Measurements from ENCODE around the gene RNF128. TPM values are rescaled to one million over a fixed set of nuclear protein-coding genes. Genes with fewer than 3 reads are reported as not detected.
"Not testable (repeated sequence)": the region's sequence is repeated elsewhere in the genome, so short reads cannot be mapped to it uniquely, and the experiment has no call there.

Gene RNF128
- total RNA-seq, 1 donor from 2014 or later: 1.2 TPM

- DNase-seq (ENCODE audit: low read depth): no peak
- no peak for TF ChIP-seq CTCF (conservative IDR thresholded peaks at IDR 0.05; ENCODE audit: low read depth, low read length)
- no peak overlapping the region for H3K4me3 ChIP-seq (ENCODE audit: low read depth, low read length)
These were observed 15.7 kb downstream of the RNF128 start for GRCh38 chrX:106742193-106742592.

- TF ChIP-seq CTCF (conservative IDR thresholded peaks at IDR 0.05; ENCODE audit: low read depth, low read length): no peak
- no peak overlapping the region for H3K4me3 ChIP-seq (ENCODE audit: low read depth, low read length)
- DNase-seq (ENCODE audit: low read depth): no peak
These were observed 16.3 kb downstream of the RNF128 start for GRCh38 chrX:106742805-106743204.

GRCh38 chrX:106748377-106748776 lies 21.9 kb downstream of the RNF128 start:
- no peak overlapping the region for H3K4me3 ChIP-seq (ENCODE audit: low read depth, low read length)
- DNase-seq (ENCODE audit: low read depth): no peak
- no peak for TF ChIP-seq CTCF (conservative IDR thresholded peaks at IDR 0.05; ENCODE audit: low read depth, low read length)

- H3K4me3 ChIP-seq (ENCODE audit: low read depth, low read length): no peak overlapping the region
- no peak for TF ChIP-seq CTCF (conservative IDR thresholded peaks at IDR 0.05; ENCODE audit: low read depth, low read length)
- no peak for DNase-seq (ENCODE audit: low read depth)
These were observed 24.9 kb downstream of the RNF128 start for GRCh38 chrX:106751407-106751806.

GRCh38 chrX:106752101-106752678 lies 25.7 kb downstream of the RNF128 start:
- TF ChIP-seq CTCF (conservative IDR thresholded peaks at IDR 0.05; ENCODE audit: low read depth, low read length): peak; percentile 20
- H3K4me3 ChIP-seq (ENCODE audit: low read depth, low read length): no peak overlapping the region
- DNase-seq (ENCODE audit: low read depth): no peak

GRCh38 chrX:106769288-106769687 lies 42.8 kb downstream of the RNF128 start:
- H3K4me3 ChIP-seq (ENCODE audit: low read depth, low read length); DNase-seq (ENCODE audit: low read depth): not testable (repeated sequence)

GRCh38 chrX:106774981-106775380 lies 48.5 kb downstream of the RNF128 start:
- H3K4me3 ChIP-seq (ENCODE audit: low read depth, low read length): no peak overlapping the region
- no peak for TF ChIP-seq CTCF (conservative IDR thresholded peaks at IDR 0.05; ENCODE audit: low read depth, low read length)
- DNase-seq (ENCODE audit: low read depth): no peak

Data from epithelial cell of proximal tubule (primary cell).